H1 (cell line): Measurements from ENCODE around the gene CD180. TPM values are rescaled to one million over a fixed set of nuclear protein-coding genes. Genes with fewer than 3 reads are reported as not detected.

Experiments used
- CTCF ChIA-PET: fragments of 300-600 bp; sonication (Branson Sonifier 250); formaldehyde crosslinking; loops from one replicate; lab custom pipeline; 2021; ENCODE audit not compliant: partially characterized antibody; lab: Charles Lee
- POLR2A ChIA-PET: fragments of 300-600 bp; sonication (Branson Sonifier 250); formaldehyde crosslinking; loops from one replicate; lab custom pipeline; 2021; ENCODE audit warnings: inconsistent platforms; ENCODE audit not compliant: partially characterized antibody; lab: Charles Lee
- DNase-seq, 2 experiments: peaks; one replicate each; pipeline versions ENCODE4 v3.0.0 to v3.0.0-alpha.2; 2010 to 2022; ENCODE audit warnings: low spot score in 2 of 2, low read depth in 1 of 2, mixed read lengths in 1 of 2
- FAIRE-seq: peaks from 2 replicates; lab custom pipeline; 2011; peaks lifted over from hg19 to GRCh38; lab: Jason Lieb, UNC
- H2AFZ ChIP-seq: 2 replicates; pipeline ENCODE4 v1.8.1; 2012; ENCODE audit warnings: low read length, inconsistent platforms
- H2AK5ac ChIP-seq: 2 replicates; pipeline ENCODE4 v1.6.1; 2013; ENCODE audit warnings: low read depth, low read length
- H2BK120ac ChIP-seq: replicated peaks from 2 replicates; pipeline ENCODE3; 2013; ENCODE audit warnings: low read depth, low read length, inconsistent platforms
- H2BK12ac ChIP-seq: 2 replicates; pipeline ENCODE4 v1.6.1; 2013; ENCODE audit warnings: low read depth, low read length
- H2BK15ac ChIP-seq: 2 replicates; pipeline ENCODE4 v1.6.1; 2013; ENCODE audit warnings: low read length
- H2BK20ac ChIP-seq: 2 replicates; pipeline ENCODE4 v1.6.1; 2013; ENCODE audit warnings: low read length
- H2BK5ac ChIP-seq: 2 replicates; pipeline ENCODE4 v1.6.1; 2013; ENCODE audit warnings: low read depth, low read length
- H3K14ac ChIP-seq: 2 replicates; pipeline ENCODE4 v1.6.1; 2013; ENCODE audit warnings: inconsistent platforms; ENCODE audit not compliant: insufficient read length
- H3K18ac ChIP-seq: 2 replicates; pipeline ENCODE4 v1.6.1; 2013; ENCODE audit warnings: low read length; ENCODE audit errors: extremely low read depth
- H3K23ac ChIP-seq: 2 replicates; pipeline ENCODE4 v1.6.1; 2013; ENCODE audit warnings: inconsistent platforms; ENCODE audit not compliant: insufficient read length
- H3K23me2 ChIP-seq: 2 replicates; pipeline ENCODE4 v1.6.1; 2013; ENCODE audit warnings: low read depth, low read length
- H3K27ac ChIP-seq: 2 replicates; pipeline ENCODE4 v1.6.1; 2011; ENCODE audit warnings: low read depth, low read length, inconsistent platforms
- H3K27me3 ChIP-seq, 4 experiments: replicated peaks in 1 of 4; 1 replicate in 1 of 4; 2 replicates in 3 of 4; pipeline versions ENCODE4 v1.6.1 to v1.8.1; 2011 to 2013; ENCODE audit warnings: low read length in 3 of 4, mild to moderate bottlenecking in 3 of 4, inconsistent platforms in 2 of 4, mixed read lengths in 2 of 4, moderate library complexity in 1 of 4; ENCODE audit not compliant: control insufficient read depth in 3 of 4, insufficient read depth in 3 of 4; ENCODE audit errors: extremely low read depth in 1 of 4
- H3K36me3 ChIP-seq, 4 experiments: 2 replicates each; pipeline versions ENCODE4 v1.6.1 to v1.8.1; 2011 to 2013; ENCODE audit warnings: mild to moderate bottlenecking in 4 of 4, low read length in 3 of 4, moderate library complexity in 2 of 4, control low read depth in 1 of 4, inconsistent platforms in 1 of 4; ENCODE audit not compliant: insufficient read depth in 4 of 4, control insufficient read depth in 2 of 4
- H3K4ac ChIP-seq: replicated peaks from 2 replicates; pipeline ENCODE3; 2013; ENCODE audit warnings: low read length, low read depth, mixed read lengths, inconsistent platforms; ENCODE audit not compliant: insufficient read length
- H3K4me1 ChIP-seq, 4 experiments: replicated peaks in 1 of 4; 1 replicate in 1 of 4; 2 replicates in 3 of 4; pipeline versions ENCODE4 v1.6.1 to v1.8.1; 2011 to 2013; ENCODE audit warnings: low read length in 3 of 4, inconsistent platforms in 2 of 4, mixed read lengths in 1 of 4; ENCODE audit not compliant: insufficient read depth in 4 of 4, control insufficient read depth in 3 of 4
- H3K4me2 ChIP-seq, 2 experiments: 2 replicates each; pipeline versions ENCODE4 v1.6.1 to v1.8.1; 2011 to 2013; ENCODE audit warnings: low read depth in 2 of 2, low read length in 2 of 2, control low read depth in 1 of 2, inconsistent platforms in 1 of 2, mild to moderate bottlenecking in 1 of 2; ENCODE audit not compliant: insufficient read depth in 1 of 2
- H3K4me3 ChIP-seq, 4 experiments: fragments of 200-600, 300-600 bp in 1 of 4; sonication (generic), shearing (Covaris generic), sonication (Bioruptor Twin) in 1 of 4; 2 replicates each; pipeline versions ENCODE4 v1.5.1 to v1.8.1; 2011 to 2016; ENCODE audit warnings: low read length in 4 of 4, low read depth in 3 of 4, control low read depth in 2 of 4, inconsistent platforms in 2 of 4, mild to moderate bottlenecking in 2 of 4, mixed read lengths in 1 of 4, moderate library complexity in 1 of 4; ENCODE audit not compliant: insufficient read depth in 2 of 4; ENCODE audit errors: extremely low read depth in 1 of 4
- H3K56ac ChIP-seq: replicated peaks from 2 replicates; pipeline ENCODE3; 2013; ENCODE audit warnings: low read depth, mild to moderate bottlenecking, mixed read lengths, low read length, inconsistent platforms; ENCODE audit not compliant: insufficient read length
- H3K79me1 ChIP-seq: 2 replicates; pipeline ENCODE4 v1.6.1; 2013; ENCODE audit warnings: low read depth, low read length, control low read depth
- H3K79me2 ChIP-seq, 2 experiments: 2 replicates each; pipeline versions ENCODE4 v1.6.1 to v1.8.1; 2012 to 2013; ENCODE audit warnings: low read length in 2 of 2, mild to moderate bottlenecking in 2 of 2, inconsistent platforms in 1 of 2; ENCODE audit not compliant: insufficient read depth in 2 of 2, control insufficient read depth in 1 of 2
- H3K9ac ChIP-seq, 4 experiments: replicated peaks in 1 of 4; 1 replicate in 1 of 4; 2 replicates in 3 of 4; pipeline versions ENCODE4 v1.6.1 to v1.8.1; 2011 to 2013; ENCODE audit warnings: low read depth in 3 of 4, low read length in 3 of 4, control low read depth in 2 of 4, mild to moderate bottlenecking in 2 of 4, moderate library complexity in 2 of 4, inconsistent platforms in 1 of 4; ENCODE audit errors: extremely low read depth in 1 of 4
- H3K9me3 ChIP-seq, 2 experiments: 2 replicates each; pipeline versions ENCODE4 v1.6.1 to v1.8.1; 2012 to 2013; ENCODE audit warnings: mild to moderate bottlenecking in 2 of 2, moderate library complexity in 2 of 2, control low read depth in 1 of 2, inconsistent platforms in 1 of 2, low read depth in 1 of 2, low read length in 1 of 2, mixed read lengths in 1 of 2; ENCODE audit not compliant: insufficient read depth in 2 of 2
- H4K20me1 ChIP-seq, 2 experiments: replicated peaks in 1 of 2; 2 replicates each; pipeline versions ENCODE3 to v1.8.1; 2011 to 2013; ENCODE audit warnings: inconsistent platforms in 2 of 2, low read length in 2 of 2, mild to moderate bottlenecking in 1 of 2; ENCODE audit not compliant: insufficient read depth in 2 of 2, control insufficient read depth in 1 of 2
- H4K5ac ChIP-seq: 2 replicates; pipeline ENCODE4 v1.6.1; 2013; ENCODE audit warnings: low read length, low read depth, mixed read lengths, inconsistent platforms; ENCODE audit not compliant: insufficient read length
- H4K8ac ChIP-seq: 2 replicates; pipeline ENCODE4 v1.8.0; 2013; ENCODE audit warnings: mild to moderate bottlenecking, moderate library complexity, low read length, inconsistent platforms; ENCODE audit not compliant: insufficient read depth; ENCODE audit errors: extremely low read depth
- H4K91ac ChIP-seq: replicated peaks from 2 replicates; pipeline ENCODE3; 2013; ENCODE audit warnings: low read length, mixed read lengths, inconsistent platforms; ENCODE audit not compliant: insufficient read length
- CBX5 ChIP-seq: fragments of 300-800, 300-1000 bp; sonication (generic); IDR thresholded peaks from 2 replicates; pipeline ENCODE4 v1.7.1; 2016; ENCODE audit warnings: antibody characterized with exemption, low read length, low read depth
- CTBP2 ChIP-seq: IDR thresholded peaks from 2 replicates; pipeline ENCODE4 v1.7.0; 2011; ENCODE audit warnings: borderline replicate concordance, mild to moderate bottlenecking, moderate library complexity, mixed read lengths, low read length; ENCODE audit not compliant: insufficient read depth, insufficient read length
- RBBP5 ChIP-seq: IDR thresholded peaks from 2 replicates; pipeline ENCODE4 v1.7.1; 2012; ENCODE audit warnings: low read depth, mild to moderate bottlenecking, inconsistent platforms, low read length, moderate library complexity, borderline replicate concordance
- SRF ChIP-seq: IDR thresholded peaks from 2 replicates; pipeline ENCODE4 v1.6.1; 2011; ENCODE audit warnings: mild to moderate bottlenecking, low read depth, low read length, moderate library complexity
- TAF1 ChIP-seq: IDR thresholded peaks from 2 replicates; pipeline ENCODE4 v1.6.1; 2011; ENCODE audit warnings: mild to moderate bottlenecking, low read depth, low read length
- TEAD4 ChIP-seq: IDR thresholded peaks from 2 replicates; pipeline ENCODE4 v1.6.1; 2012; ENCODE audit warnings: low read depth, low read length, inconsistent platforms, mixed read lengths
- WGBS, 2 experiments: shearing (Covaris generic) in 1 of 2; methylation state at CpG; one replicate each; pipeline versions ENCODE4 v1.1.6 to v1.1.7; 2013 to 2015; ENCODE audit warnings: low lambda C conversion rate in 2 of 2, mixed read lengths in 2 of 2, inconsistent platforms in 1 of 2, low coverage in 1 of 2, missing lambda C conversion rate in 1 of 2; ENCODE audit not compliant: insufficient replicate concordance in 2 of 2, insufficient coverage in 1 of 2, insufficient read length in 1 of 2; ENCODE audit errors: extremely low coverage in 1 of 2, missing lambda C conversion rate in 1 of 2; 5-methylcytosine and 5-hydroxymethylcytosine counted together
- polyA plus RNA-seq, 7 experiments: library from polyadenylated mRNA; depleted of rRNA in 3 of 7; stranded (reverse) in 5 of 7; unstranded in 2 of 7; fragments of >200 nt in 5 of 7; fragments of 200-250 nt in 2 of 7; gene quantifications; 1 replicate in 5 of 7; 2 replicates in 1 of 7; 4 replicates in 1 of 7; pipeline versions ENCODE4 v1.2.1 to v1.2.3, GENCODE V29; 2011 to 2013; ENCODE audit warnings: missing spikeins in 2 of 7, mixed read lengths in 2 of 7
- total RNA-seq: library from RNA; stranded (reverse); fragmentation: NEBNext Ultra II Directional; extraction: Animal tissue kit (Norgen Biotek cat#: 25700); gene quantifications from 2 replicates; pipeline ENCODE4 v1.2.1, GENCODE V29; 2021
- TF ChIP-seq, protein P1 (sequence below): IDR thresholded peaks from 2 replicates; pipeline ENCODE4 v1.6.1; 2011; ENCODE audit warnings: low read length, improper control_type of control experiment
- TF ChIP-seq, protein P2 (sequence below), 3 experiments: IDR thresholded peaks; 1 replicate in 2 of 3; 2 replicates in 1 of 3; pipeline versions ENCODE4 v1.5.1 to v1.6.1; 2011; ENCODE audit warnings: low read length in 3 of 3, mild to moderate bottlenecking in 3 of 3, inconsistent platforms in 2 of 3, low read depth in 1 of 3, moderate library complexity in 1 of 3; ENCODE audit not compliant: insufficient read depth in 1 of 3; ENCODE audit errors: control extremely low read depth in 1 of 3

CD180 gene
- total and polyA plus RNA-seq, 2 of the 8 experiments (the other 6 are each of a cell fraction or from before 2014, with no cell fraction given) = not detected

DNA sequence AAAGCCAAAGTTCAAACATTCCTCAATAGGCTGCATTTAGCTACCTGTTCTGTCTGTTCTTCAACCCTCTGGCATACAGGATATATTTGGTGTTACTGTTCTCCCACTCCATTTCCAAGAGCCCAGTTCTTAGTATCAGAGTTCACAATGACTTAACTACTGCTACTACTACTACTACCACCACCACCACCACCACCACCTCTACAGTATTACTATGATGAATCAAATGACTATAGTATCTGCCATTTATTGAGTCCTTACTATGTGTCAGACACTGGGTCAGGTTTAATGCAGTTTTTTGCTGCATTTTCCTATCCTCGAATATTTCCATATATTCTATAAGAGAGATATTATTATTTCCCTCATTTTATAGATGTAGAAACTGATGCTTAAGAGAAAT is 937 bp upstream of the CD180 start:
- Histone ChIP-seq H2BK5ac (no peak overlapping the region), H3K14ac (no peak overlapping the region), H3K27me3 (no peaks in the 10 kb centered on the region), H3K4me3 (no peak overlapping the region), H3K23ac (no peak overlapping the region), H4K8ac (no peak overlapping the region), H3K4me2 (no peak overlapping the region), H2BK15ac (no peak overlapping the region), H3K4me1 (no peaks in the 10 kb centered on the region), H4K5ac (no peak overlapping the region), H3K9me3 (peaks cover 0 to 2% of the 10 kb centered on the region in 2 experiments; a peak in 1 of 4 replicates), H3K9ac (no peak overlapping the region), H3K23me2 (no peaks in the 10 kb centered on the region), H2AK5ac (no peak overlapping the region), H3K79me2 (no peaks in the 10 kb centered on the region), H3K27ac (no peak overlapping the region), H2AFZ (no peak overlapping the region), H2BK20ac (no peak overlapping the region), H3K56ac (no peak overlapping the region), H3K18ac (no peak overlapping the region), H3K36me3 (no peaks in the 10 kb centered on the region), H4K91ac (no peak overlapping the region), H3K4ac (no peak overlapping the region), H2BK12ac (no peak overlapping the region), H3K79me1 (no peaks in the 10 kb centered on the region), H2BK120ac (no peak overlapping the region), H4K20me1 (no peaks in the 10 kb centered on the region)
- 81% methylated on average over 1 of the region's 1 CpG; no CpG with 5 or more reads in 1 of the 2 experiments for WGBS, 2 experiments
- DNase-seq (no peak), FAIRE-seq (no peak)
- CTCF ChIA-PET = interaction anchor here (0.7 to 1.6 kb wide), 4 partner anchors 8 to 34 kb away, joined by 4 to 6 read pairs (median 5); no protein-coding TSS in a partner anchor
- POLR2A ChIA-PET = no interaction called here
- TF ChIP-seq RBBP5 = no peak
- TF ChIP-seq, protein P1, sequence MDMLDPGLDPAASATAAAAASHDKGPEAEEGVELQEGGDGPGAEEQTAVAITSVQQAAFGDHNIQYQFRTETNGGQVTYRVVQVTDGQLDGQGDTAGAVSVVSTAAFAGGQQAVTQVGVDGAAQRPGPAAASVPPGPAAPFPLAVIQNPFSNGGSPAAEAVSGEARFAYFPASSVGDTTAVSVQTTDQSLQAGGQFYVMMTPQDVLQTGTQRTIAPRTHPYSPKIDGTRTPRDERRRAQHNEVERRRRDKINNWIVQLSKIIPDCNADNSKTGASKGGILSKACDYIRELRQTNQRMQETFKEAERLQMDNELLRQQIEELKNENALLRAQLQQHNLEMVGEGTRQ = no peak
- no peak for TF ChIP-seq SRF
- TF ChIP-seq, protein P2, sequence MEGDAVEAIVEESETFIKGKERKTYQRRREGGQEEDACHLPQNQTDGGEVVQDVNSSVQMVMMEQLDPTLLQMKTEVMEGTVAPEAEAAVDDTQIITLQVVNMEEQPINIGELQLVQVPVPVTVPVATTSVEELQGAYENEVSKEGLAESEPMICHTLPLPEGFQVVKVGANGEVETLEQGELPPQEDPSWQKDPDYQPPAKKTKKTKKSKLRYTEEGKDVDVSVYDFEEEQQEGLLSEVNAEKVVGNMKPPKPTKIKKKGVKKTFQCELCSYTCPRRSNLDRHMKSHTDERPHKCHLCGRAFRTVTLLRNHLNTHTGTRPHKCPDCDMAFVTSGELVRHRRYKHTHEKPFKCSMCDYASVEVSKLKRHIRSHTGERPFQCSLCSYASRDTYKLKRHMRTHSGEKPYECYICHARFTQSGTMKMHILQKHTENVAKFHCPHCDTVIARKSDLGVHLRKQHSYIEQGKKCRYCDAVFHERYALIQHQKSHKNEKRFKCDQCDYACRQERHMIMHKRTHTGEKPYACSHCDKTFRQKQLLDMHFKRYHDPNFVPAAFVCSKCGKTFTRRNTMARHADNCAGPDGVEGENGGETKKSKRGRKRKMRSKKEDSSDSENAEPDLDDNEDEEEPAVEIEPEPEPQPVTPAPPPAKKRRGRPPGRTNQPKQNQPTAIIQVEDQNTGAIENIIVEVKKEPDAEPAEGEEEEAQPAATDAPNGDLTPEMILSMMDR (IDR thresholded peaks at IDR 0.05; ENCODE audit: control extremely low read depth in 1 of 3, insufficient read depth in 1 of 3, low read depth in 1 of 3, low read length in 3 of 3) = no peak
- no peak for TF ChIP-seq TAF1
- no peak for TF ChIP-seq CTBP2
- no peak for TF ChIP-seq TEAD4
- TF ChIP-seq CBX5 = no peak
